Urothelium cell line (cell line): Measurements from ENCODE around the gene CCDC57.
A peak's percentile ranks its signal among the peaks of the same experiment; 100 is the strongest.

ENCODE experiments used
- DNase-seq: peaks from one replicate; pipeline ENCODE4 v3.0.0; 2011; ENCODE audit warnings: low spot score, mixed read lengths
- FAIRE-seq: peaks from 2 replicates; lab custom pipeline; 2011; peaks lifted over from hg19 to GRCh38; lab: Jason Lieb, UNC

CCDC57 gene

GRCh38 chr17:82076018-82076784 is 136.4 kb downstream of the CCDC57 start:
- FAIRE-seq (no peak), DNase-seq (no peak)

GRCh38 chr17:82073446-82073845 is 139.2 kb downstream of the CCDC57 start:
- DNase-seq = no peak
- no peak for FAIRE-seq

- FAIRE-seq = no peak
Measured at GRCh38 chr17:82072827-82073226, 139.8 kb downstream of the CCDC57 start.

GRCh38 chr17:82070611-82071010 is 142.0 kb downstream of the CCDC57 start:
- DNase-seq = no peak
- no peak for FAIRE-seq

More at GRCh38 chr17:82072827-82073226, 139.8 kb downstream of the CCDC57 start:
- no peak for DNase-seq

- peak; percentile 52 for FAIRE-seq
- DNase-seq = peak; percentile 92
Measured at GRCh38 chr17:82065638-82066303, 146.9 kb downstream of the CCDC57 start, which contains the start of gene DUS1L. TSS of gene DUS1L (minus strand) at chr17:82065804. CDS start at chr17:82065059, 745 bp downstream.

- FAIRE-seq (no peak), DNase-seq (no peak)
Measured at GRCh38 chr17:82065193-82065637, 147.4 kb downstream of the CCDC57 start.

- DNase-seq (peak; percentile 39), FAIRE-seq (no peak)
Measured at GRCh38 chr17:82064433-82065192, 148.0 kb downstream of the CCDC57 start.

GRCh38 chr17:82063424-82064415 is 148.9 kb downstream of the CCDC57 start:
- no peak for FAIRE-seq
- DNase-seq = no peak

- FAIRE-seq = no peak
Measured at GRCh38 chr17:82062984-82063368, 149.7 kb downstream of the CCDC57 start.

GRCh38 chr17:82062076-82062983 is 150.3 kb downstream of the CCDC57 start:
- FAIRE-seq = no peak
- DNase-seq = no peak

More at GRCh38 chr17:82062984-82063368, 149.7 kb downstream of the CCDC57 start:
- no peak for DNase-seq

GRCh38 chr17:82061047-82061925 is 151.4 kb downstream of the CCDC57 start:
- peak; percentile 9 for FAIRE-seq
- no peak for DNase-seq

GRCh38 chr17:82060614-82061013 is 152.0 kb downstream of the CCDC57 start:
- DNase-seq (no peak), FAIRE-seq (no peak)

GRCh38 chr17:82060001-82060380 is 152.7 kb downstream of the CCDC57 start:
- DNase-seq = no peak
- no peak for FAIRE-seq

GRCh38 chr17:82059272-82060000 is 153.2 kb downstream of the CCDC57 start:
- FAIRE-seq (peak; percentile 58), DNase-seq (no peak)

- FAIRE-seq = peak; percentile 65
Measured at GRCh38 chr17:82058855-82059249, 153.8 kb downstream of the CCDC57 start.

GRCh38 chr17:82058230-82058854 is 154.3 kb downstream of the CCDC57 start:
- no peak for FAIRE-seq
- DNase-seq = no peak

More at GRCh38 chr17:82058855-82059249, 153.8 kb downstream of the CCDC57 start:
- no peak for DNase-seq
